ENCODE data around the gene TRDMT1. TPM values are rescaled to one million over a fixed set of nuclear protein-coding genes. Genes with fewer than 3 reads are reported as not detected.

Gene TRDMT1, protein sequence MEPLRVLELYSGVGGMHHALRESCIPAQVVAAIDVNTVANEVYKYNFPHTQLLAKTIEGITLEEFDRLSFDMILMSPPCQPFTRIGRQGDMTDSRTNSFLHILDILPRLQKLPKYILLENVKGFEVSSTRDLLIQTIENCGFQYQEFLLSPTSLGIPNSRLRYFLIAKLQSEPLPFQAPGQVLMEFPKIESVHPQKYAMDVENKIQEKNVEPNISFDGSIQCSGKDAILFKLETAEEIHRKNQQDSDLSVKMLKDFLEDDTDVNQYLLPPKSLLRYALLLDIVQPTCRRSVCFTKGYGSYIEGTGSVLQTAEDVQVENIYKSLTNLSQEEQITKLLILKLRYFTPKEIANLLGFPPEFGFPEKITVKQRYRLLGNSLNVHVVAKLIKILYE
- 2.1 and 2.7 TPM in 2 replicates for total RNA-seq

DNA sequence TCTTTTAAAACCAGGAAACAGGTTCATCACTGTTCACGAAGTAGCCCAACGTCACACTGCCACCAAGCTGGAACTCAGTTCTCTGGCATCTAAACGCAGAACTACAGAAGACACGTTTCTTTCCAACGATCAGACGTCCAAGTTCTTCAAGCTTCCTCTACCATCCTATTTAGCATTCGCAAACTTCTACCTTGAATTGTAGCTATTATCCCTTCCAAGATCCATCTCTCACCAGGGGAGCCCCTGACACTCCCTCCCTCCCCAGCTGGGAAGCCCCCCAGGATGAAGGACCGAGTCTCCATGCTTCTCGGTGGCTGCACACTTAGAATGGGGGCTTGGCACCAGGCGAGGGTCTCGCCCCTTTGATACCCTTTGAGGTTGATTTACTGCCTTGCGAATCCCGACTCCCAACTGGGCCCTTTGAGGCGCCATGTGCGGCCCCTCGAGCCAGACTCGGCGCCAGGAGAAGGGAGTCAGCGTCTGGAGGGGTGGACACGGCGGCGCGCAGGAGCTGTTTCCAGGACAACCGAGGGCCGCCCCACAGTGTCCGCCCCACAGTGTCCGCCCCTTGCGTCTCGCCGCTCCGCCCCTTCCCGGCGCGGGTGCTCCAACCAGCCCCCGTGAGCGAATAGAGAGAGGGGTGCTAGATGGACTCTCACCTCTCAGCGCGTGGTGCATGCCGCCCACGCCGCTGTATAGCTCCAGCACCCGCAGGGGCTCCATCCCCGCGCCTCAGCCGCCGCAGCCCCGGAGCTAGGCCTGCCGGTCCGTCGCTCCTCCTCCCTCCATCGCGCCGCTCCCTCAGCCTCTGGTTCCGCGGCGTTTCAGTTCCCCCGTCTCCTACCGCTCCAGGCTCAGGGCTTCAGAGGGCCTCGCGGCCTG, at the start of gene TRDMT1:
TSS of gene TRDMT1 (minus strand) at position 761 of the 882 bp plus-strand sequence. CDS start at position 723, 38 bp downstream.

DNA sequence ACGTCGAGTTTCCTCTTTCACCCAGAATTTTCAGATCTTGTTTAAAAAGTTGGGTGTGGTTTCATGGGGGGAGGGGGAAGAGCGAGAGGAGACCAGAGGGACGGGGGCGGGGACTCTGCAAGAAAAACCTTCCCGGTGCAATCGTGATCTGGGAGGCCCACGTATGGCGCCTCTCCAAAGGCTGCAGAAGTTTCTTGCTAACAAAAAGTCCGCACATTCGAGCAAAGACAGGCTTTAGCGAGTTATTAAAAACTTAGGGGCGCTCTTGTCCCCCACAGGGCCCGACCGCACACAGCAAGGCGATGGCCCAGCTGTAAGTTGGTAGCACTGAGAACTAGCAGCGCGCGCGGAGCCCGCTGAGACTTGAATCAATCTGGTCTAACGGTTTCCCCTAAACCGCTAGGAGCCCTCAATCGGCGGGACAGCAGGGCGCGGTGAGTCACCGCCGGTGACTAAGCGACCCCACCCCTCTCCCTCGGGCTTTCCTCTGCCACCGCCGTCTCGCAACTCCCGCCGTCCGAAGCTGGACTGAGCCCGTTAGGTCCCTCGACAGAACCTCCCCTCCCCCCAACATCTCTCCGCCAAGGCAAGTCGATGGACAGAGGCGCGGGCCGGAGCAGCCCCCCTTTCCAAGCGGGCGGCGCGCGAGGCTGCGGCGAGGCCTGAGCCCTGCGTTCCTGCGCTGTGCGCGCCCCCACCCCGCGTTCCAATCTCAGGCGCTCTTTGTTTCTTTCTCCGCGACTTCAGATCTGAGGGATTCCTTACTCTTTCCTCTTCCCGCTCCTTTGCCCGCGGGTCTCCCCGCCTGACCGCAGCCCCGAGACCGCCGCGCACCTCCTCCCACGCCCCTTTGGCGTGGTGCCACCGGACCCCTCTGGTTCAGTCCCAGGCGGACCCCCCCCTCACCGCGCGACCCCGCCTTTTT, 26.9 kb upstream of the TRDMT1 start, which contains the start of gene VIM:
TSS of gene VIM (plus strand) at position 151 of the 925 bp plus-strand sequence. CDS start 1,182 bp downstream, outside the sequence.

DNA sequence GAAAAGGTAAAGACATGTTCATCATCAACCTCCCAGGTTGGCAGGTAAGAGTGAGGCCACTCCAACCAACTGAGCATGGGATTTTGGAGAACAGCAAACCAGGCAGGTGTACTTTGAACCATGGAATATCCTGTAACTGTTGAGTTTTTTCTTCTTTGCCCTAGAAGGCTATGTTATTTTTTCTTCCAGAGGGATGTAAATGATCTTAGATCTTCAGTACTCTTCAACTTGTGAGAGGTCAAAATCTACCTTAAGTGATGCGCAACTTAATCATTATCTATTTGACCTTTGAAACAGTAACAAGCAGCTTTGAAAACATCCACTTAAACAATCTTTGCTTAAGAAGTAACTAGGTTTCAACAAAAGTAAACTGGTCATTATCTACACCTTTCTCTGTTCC, 71.7 kb downstream of the TRDMT1 start, which contains the start of gene CUBN:
TSS of gene CUBN (minus strand) at position 71 of the 400 bp plus-strand sequence. CDS start at position 25, 46 bp downstream.

Other genes with a start within 250 kb of the TRDMT1 start
- 0.47 and 0.77 TPM in 2 replicates for gene CUBN, start 71.9 kb downstream of the TRDMT1 start, total RNA-seq
- gene VIM, start 26.6 kb upstream of the TRDMT1 start, total RNA-seq, result 6,635 and 6,679 TPM in 2 replicates

All from pericardium fibroblast (primary cell).